H1 (cell line): ENCODE results near the gene DCTN3. TPM values are rescaled to one million over a fixed set of nuclear protein-coding genes. Genes with fewer than 3 reads are reported as not detected.
A peak's percentile ranks its signal among the peaks of the same experiment; 100 is the strongest.

Source experiments
- CTCF ChIA-PET: fragments of 300-600 bp; sonication (Branson Sonifier 250); formaldehyde crosslinking; loops from one replicate; lab custom pipeline; 2021; ENCODE audit not compliant: partially characterized antibody; lab: Charles Lee
- POLR2A ChIA-PET: fragments of 300-600 bp; sonication (Branson Sonifier 250); formaldehyde crosslinking; loops from one replicate; lab custom pipeline; 2021; ENCODE audit warnings: inconsistent platforms; ENCODE audit not compliant: partially characterized antibody; lab: Charles Lee
- DNase-seq, 2 experiments: peaks; one replicate each; pipeline versions ENCODE4 v3.0.0 to v3.0.0-alpha.2; 2010 to 2022; ENCODE audit warnings: low spot score in 2 of 2, low read depth in 1 of 2, mixed read lengths in 1 of 2
- FAIRE-seq: peaks from 2 replicates; lab custom pipeline; 2011; peaks lifted over from hg19 to GRCh38; lab: Jason Lieb, UNC
- H2AFZ ChIP-seq: 2 replicates; pipeline ENCODE4 v1.8.1; 2012; ENCODE audit warnings: low read length, inconsistent platforms
- H2AK5ac ChIP-seq: 2 replicates; pipeline ENCODE4 v1.6.1; 2013; ENCODE audit warnings: low read depth, low read length
- H2BK120ac ChIP-seq: replicated peaks from 2 replicates; pipeline ENCODE3; 2013; ENCODE audit warnings: low read depth, low read length, inconsistent platforms
- H2BK12ac ChIP-seq: 2 replicates; pipeline ENCODE4 v1.6.1; 2013; ENCODE audit warnings: low read depth, low read length
- H2BK15ac ChIP-seq: 2 replicates; pipeline ENCODE4 v1.6.1; 2013; ENCODE audit warnings: low read length
- H2BK20ac ChIP-seq: 2 replicates; pipeline ENCODE4 v1.6.1; 2013; ENCODE audit warnings: low read length
- H2BK5ac ChIP-seq: 2 replicates; pipeline ENCODE4 v1.6.1; 2013; ENCODE audit warnings: low read depth, low read length
- H3K14ac ChIP-seq: 2 replicates; pipeline ENCODE4 v1.6.1; 2013; ENCODE audit warnings: inconsistent platforms; ENCODE audit not compliant: insufficient read length
- H3K18ac ChIP-seq: 2 replicates; pipeline ENCODE4 v1.6.1; 2013; ENCODE audit warnings: low read length; ENCODE audit errors: extremely low read depth
- H3K23ac ChIP-seq: 2 replicates; pipeline ENCODE4 v1.6.1; 2013; ENCODE audit warnings: inconsistent platforms; ENCODE audit not compliant: insufficient read length
- H3K23me2 ChIP-seq: 2 replicates; pipeline ENCODE4 v1.6.1; 2013; ENCODE audit warnings: low read depth, low read length
- H3K27ac ChIP-seq: 2 replicates; pipeline ENCODE4 v1.6.1; 2011; ENCODE audit warnings: low read depth, low read length, inconsistent platforms
- H3K27me3 ChIP-seq, 4 experiments: replicated peaks in 1 of 4; 1 replicate in 1 of 4; 2 replicates in 3 of 4; pipeline versions ENCODE4 v1.6.1 to v1.8.1; 2011 to 2013; ENCODE audit warnings: low read length in 3 of 4, mild to moderate bottlenecking in 3 of 4, inconsistent platforms in 2 of 4, mixed read lengths in 2 of 4, moderate library complexity in 1 of 4; ENCODE audit not compliant: control insufficient read depth in 3 of 4, insufficient read depth in 3 of 4; ENCODE audit errors: extremely low read depth in 1 of 4
- H3K36me3 ChIP-seq, 4 experiments: 2 replicates each; pipeline versions ENCODE4 v1.6.1 to v1.8.1; 2011 to 2013; ENCODE audit warnings: mild to moderate bottlenecking in 4 of 4, low read length in 3 of 4, moderate library complexity in 2 of 4, control low read depth in 1 of 4, inconsistent platforms in 1 of 4; ENCODE audit not compliant: insufficient read depth in 4 of 4, control insufficient read depth in 2 of 4
- H3K4ac ChIP-seq: replicated peaks from 2 replicates; pipeline ENCODE3; 2013; ENCODE audit warnings: low read length, low read depth, mixed read lengths, inconsistent platforms; ENCODE audit not compliant: insufficient read length
- H3K4me1 ChIP-seq, 4 experiments: replicated peaks in 1 of 4; 1 replicate in 1 of 4; 2 replicates in 3 of 4; pipeline versions ENCODE4 v1.6.1 to v1.8.1; 2011 to 2013; ENCODE audit warnings: low read length in 3 of 4, inconsistent platforms in 2 of 4, mixed read lengths in 1 of 4; ENCODE audit not compliant: insufficient read depth in 4 of 4, control insufficient read depth in 3 of 4
- H3K4me2 ChIP-seq, 2 experiments: 2 replicates each; pipeline versions ENCODE4 v1.6.1 to v1.8.1; 2011 to 2013; ENCODE audit warnings: low read depth in 2 of 2, low read length in 2 of 2, control low read depth in 1 of 2, inconsistent platforms in 1 of 2, mild to moderate bottlenecking in 1 of 2; ENCODE audit not compliant: insufficient read depth in 1 of 2
- H3K4me3 ChIP-seq, 4 experiments: fragments of 200-600, 300-600 bp in 1 of 4; sonication (generic), shearing (Covaris generic), sonication (Bioruptor Twin) in 1 of 4; 2 replicates each; pipeline versions ENCODE4 v1.5.1 to v1.8.1; 2011 to 2016; ENCODE audit warnings: low read length in 4 of 4, low read depth in 3 of 4, control low read depth in 2 of 4, inconsistent platforms in 2 of 4, mild to moderate bottlenecking in 2 of 4, mixed read lengths in 1 of 4, moderate library complexity in 1 of 4; ENCODE audit not compliant: insufficient read depth in 2 of 4; ENCODE audit errors: extremely low read depth in 1 of 4
- H3K56ac ChIP-seq: replicated peaks from 2 replicates; pipeline ENCODE3; 2013; ENCODE audit warnings: low read depth, mild to moderate bottlenecking, mixed read lengths, low read length, inconsistent platforms; ENCODE audit not compliant: insufficient read length
- H3K79me1 ChIP-seq: 2 replicates; pipeline ENCODE4 v1.6.1; 2013; ENCODE audit warnings: low read depth, low read length, control low read depth
- H3K79me2 ChIP-seq, 2 experiments: 2 replicates each; pipeline versions ENCODE4 v1.6.1 to v1.8.1; 2012 to 2013; ENCODE audit warnings: low read length in 2 of 2, mild to moderate bottlenecking in 2 of 2, inconsistent platforms in 1 of 2; ENCODE audit not compliant: insufficient read depth in 2 of 2, control insufficient read depth in 1 of 2
- H3K9ac ChIP-seq, 4 experiments: replicated peaks in 1 of 4; 1 replicate in 1 of 4; 2 replicates in 3 of 4; pipeline versions ENCODE4 v1.6.1 to v1.8.1; 2011 to 2013; ENCODE audit warnings: low read depth in 3 of 4, low read length in 3 of 4, control low read depth in 2 of 4, mild to moderate bottlenecking in 2 of 4, moderate library complexity in 2 of 4, inconsistent platforms in 1 of 4; ENCODE audit errors: extremely low read depth in 1 of 4
- H3K9me3 ChIP-seq, 2 experiments: 2 replicates each; pipeline versions ENCODE4 v1.6.1 to v1.8.1; 2012 to 2013; ENCODE audit warnings: mild to moderate bottlenecking in 2 of 2, moderate library complexity in 2 of 2, control low read depth in 1 of 2, inconsistent platforms in 1 of 2, low read depth in 1 of 2, low read length in 1 of 2, mixed read lengths in 1 of 2; ENCODE audit not compliant: insufficient read depth in 2 of 2
- H4K20me1 ChIP-seq, 2 experiments: replicated peaks in 1 of 2; 2 replicates each; pipeline versions ENCODE3 to v1.8.1; 2011 to 2013; ENCODE audit warnings: inconsistent platforms in 2 of 2, low read length in 2 of 2, mild to moderate bottlenecking in 1 of 2; ENCODE audit not compliant: insufficient read depth in 2 of 2, control insufficient read depth in 1 of 2
- H4K5ac ChIP-seq: 2 replicates; pipeline ENCODE4 v1.6.1; 2013; ENCODE audit warnings: low read length, low read depth, mixed read lengths, inconsistent platforms; ENCODE audit not compliant: insufficient read length
- H4K8ac ChIP-seq: 2 replicates; pipeline ENCODE4 v1.8.0; 2013; ENCODE audit warnings: mild to moderate bottlenecking, moderate library complexity, low read length, inconsistent platforms; ENCODE audit not compliant: insufficient read depth; ENCODE audit errors: extremely low read depth
- H4K91ac ChIP-seq: replicated peaks from 2 replicates; pipeline ENCODE3; 2013; ENCODE audit warnings: low read length, mixed read lengths, inconsistent platforms; ENCODE audit not compliant: insufficient read length
- ASH2L ChIP-seq: fragments of 200-600, 300-600 bp; sonication (generic); IDR thresholded peaks from one replicate; pipeline ENCODE4 v1.7.1; 2017; ENCODE audit warnings: low read length
- CHD2 ChIP-seq: IDR thresholded peaks from 2 replicates; pipeline ENCODE4 v1.6.1; 2012; ENCODE audit warnings: low read length, improper control_type of control experiment
- CTBP2 ChIP-seq: IDR thresholded peaks from 2 replicates; pipeline ENCODE4 v1.7.0; 2011; ENCODE audit warnings: borderline replicate concordance, mild to moderate bottlenecking, moderate library complexity, mixed read lengths, low read length; ENCODE audit not compliant: insufficient read depth, insufficient read length
- KDM1A ChIP-seq: fragments of 200-600, 300-600 bp; sonication (generic); IDR thresholded peaks from 2 replicates; pipeline ENCODE4 v1.7.1; 2016; ENCODE audit warnings: mild to moderate bottlenecking, low read length, borderline replicate concordance
- POLR2AphosphoS5 ChIP-seq: IDR thresholded peaks from 2 replicates; pipeline ENCODE4 v1.6.1; 2011; ENCODE audit warnings: low read depth, low read length
- RAD21 ChIP-seq, 2 experiments: IDR thresholded peaks in 1 of 2; conservative IDR thresholded peaks in 1 of 2; 2 replicates each; pipeline ENCODE4 v1.6.1; 2011; ENCODE audit warnings: low read depth in 2 of 2, low read length in 2 of 2, improper control_type of control experiment in 1 of 2, inconsistent platforms in 1 of 2, mild to moderate bottlenecking in 1 of 2, moderate library complexity in 1 of 2
- RNF2 ChIP-seq: fragments of 200-900, 300-1000 bp; sonication (generic); IDR thresholded peaks from 2 replicates; pipeline ENCODE4 v1.7.1; 2016; ENCODE audit warnings: borderline replicate concordance, low read depth, mild to moderate bottlenecking, antibody characterized with exemption, low read length; ENCODE audit not compliant: poor library complexity, severe bottlenecking; ENCODE audit errors: missing control alignments
- SP4 ChIP-seq: IDR thresholded peaks from 2 replicates; pipeline ENCODE4 v1.6.1; 2012; ENCODE audit warnings: low read length, inconsistent platforms
- TAF1 ChIP-seq: IDR thresholded peaks from 2 replicates; pipeline ENCODE4 v1.6.1; 2011; ENCODE audit warnings: mild to moderate bottlenecking, low read depth, low read length
- TBP ChIP-seq: IDR thresholded peaks from 2 replicates; pipeline ENCODE4 v1.6.1; 2011; ENCODE audit warnings: low read depth, low read length, improper control_type of control experiment
- YY1 ChIP-seq: IDR thresholded peaks from 2 replicates; pipeline ENCODE4 v1.6.1; 2011; ENCODE audit warnings: low read depth, mild to moderate bottlenecking, low read length
- WGBS, 2 experiments: shearing (Covaris generic) in 1 of 2; methylation state at CpG; one replicate each; pipeline versions ENCODE4 v1.1.6 to v1.1.7; 2013 to 2015; ENCODE audit warnings: low lambda C conversion rate in 2 of 2, mixed read lengths in 2 of 2, inconsistent platforms in 1 of 2, low coverage in 1 of 2, missing lambda C conversion rate in 1 of 2; ENCODE audit not compliant: insufficient replicate concordance in 2 of 2, insufficient coverage in 1 of 2, insufficient read length in 1 of 2; ENCODE audit errors: extremely low coverage in 1 of 2, missing lambda C conversion rate in 1 of 2; 5-methylcytosine and 5-hydroxymethylcytosine counted together
- polyA plus RNA-seq, 7 experiments: library from polyadenylated mRNA; depleted of rRNA in 3 of 7; stranded (reverse) in 5 of 7; unstranded in 2 of 7; fragments of >200 nt in 5 of 7; fragments of 200-250 nt in 2 of 7; gene quantifications; 1 replicate in 5 of 7; 2 replicates in 1 of 7; 4 replicates in 1 of 7; pipeline versions ENCODE4 v1.2.1 to v1.2.3, GENCODE V29; 2011 to 2013; ENCODE audit warnings: missing spikeins in 2 of 7, mixed read lengths in 2 of 7
- total RNA-seq: library from RNA; stranded (reverse); fragmentation: NEBNext Ultra II Directional; extraction: Animal tissue kit (Norgen Biotek cat#: 25700); gene quantifications from 2 replicates; pipeline ENCODE4 v1.2.1, GENCODE V29; 2021

DCTN3 gene
- total and polyA plus RNA-seq, 2 of the 8 experiments (the other 6 are each of a cell fraction or from before 2014, with no cell fraction given): 25.6 to 39.2 TPM

- no peak for FAIRE-seq
- 0 out of 2 replicates have a peak within 1 kb of the TSS, but pooled peaks have one; percentile 20 for H2AFZ ChIP-seq
- TF ChIP-seq YY1: no peak
- no peak for TF ChIP-seq POLR2AphosphoS5
- TF ChIP-seq RNF2: no peak
- no peak; the same call in 1 of the 2 replicates for TF ChIP-seq TBP
- TF ChIP-seq SP4: no peak
- no peak for TF ChIP-seq TAF1
- TF ChIP-seq CHD2: no peak
- TF ChIP-seq KDM1A: no peak
- TF ChIP-seq RAD21 (IDR thresholded peaks at IDR 0.05 in 1 of 2, conservative IDR thresholded peaks at IDR 0.05 in 1 of 2; ENCODE audit: low read depth in 2 of 2, low read length in 2 of 2): no peak
- TF ChIP-seq ASH2L: no peak
- no peak for TF ChIP-seq CTBP2
Observed at GRCh38 chr9:34628656-34629490, 8.6 kb upstream of the DCTN3 start, which contains the start of gene ARID3C. ARID3C (minus strand) TSS chr9:34629066; CDS start chr9:34628014, 1,052 bp downstream.

More at GRCh38 chr9:34628656-34629490, 8.6 kb upstream of the DCTN3 start, which contains the start of gene ARID3C:
- Histone ChIP-seq H4K8ac (peak within 1 kb of the TSS; percentile 69; the same call in 1 of the 2 replicates), H2BK5ac (no peak within 1 kb of the TSS), H3K36me3 (no peaks in the 10 kb centered on the region; a peak in 1 of 8 replicates), H2AK5ac (no peak within 1 kb of the TSS), H3K27ac (no peak within 1 kb of the TSS), H3K4me1 (peaks cover 0 to 18% (median 6%) of the 10 kb centered on the region in 4 experiments; a peak in 6 of 7 replicates), H2BK20ac (no peak within 1 kb of the TSS), H3K23ac (no peak within 1 kb of the TSS), H3K4me2 (peak within 1 kb of the TSS; percentile 62 to 87), H2BK120ac (no peak within 1 kb of the TSS), H2BK15ac (0 out of 2 replicates have a peak within 1 kb of the TSS, but pooled peaks have one; percentile 20), H3K56ac (no peak within 1 kb of the TSS), H4K5ac (no peak within 1 kb of the TSS), H4K91ac (no peak within 1 kb of the TSS), H3K79me1 (no peaks in the 10 kb centered on the region), H3K23me2 (peaks cover 9% of the 10 kb centered on the region), H4K20me1 (peaks cover 0 to 6% of the 10 kb centered on the region in 2 experiments), H3K27me3 (peaks cover 58 to 75% (median 74%) of the 10 kb centered on the region in 4 experiments), H3K9me3 (no peaks in the 10 kb centered on the region), H3K4ac (no peak within 1 kb of the TSS), H3K9ac (no peak within 1 kb of the TSS), H3K14ac (no peak within 1 kb of the TSS), H3K18ac (no peak within 1 kb of the TSS), H2BK12ac (0 out of 2 replicates have a peak within 1 kb of the TSS, but pooled peaks have one; percentile 71), H3K79me2 (no peaks in the 10 kb centered on the region), H3K4me3 (peak within 1 kb of the TSS; percentile 9 to 59 (median 40))
- POLR2A ChIA-PET: interaction anchor here (0.6 to 11.3 kb wide), 7 partner anchors 11 to 51 kb away, joined by 3 to 127 read pairs (median 3); partner anchors contain the start of genes GALT, IL11RA and RPP25L
- WGBS, 2 experiments: 4% methylated on average over 37 of the region's 69 CpGs; no CpG with 5 or more reads in 1 of the 2 experiments
- peak in 1 of 2 experiments; percentile 70 for DNase-seq
- CTCF ChIA-PET: interaction anchor here (0.6 to 18.5 kb wide), 10 partner anchors 9 to 296 kb away, joined by 3 to 401 read pairs (median 4); partner anchors contain the start of genes DCTN3, RPP25L and SIGMAR1
